Measurements from ENCODE around the gene APAF1. TPM values are rescaled to one million over a fixed set of nuclear protein-coding genes. Genes with fewer than 3 reads are reported as not detected.

The APAF1 gene
- total RNA-seq, 2 donors from 2014 or later: 3.9 to 5.3 TPM

GRCh38 chr12:98699586-98699985, 54.5 kb downstream of the APAF1 start:
- Histone ChIP-seq H3K27me3 (no peaks in the 10 kb centered on the region), H3K9me3 (no peaks in the 10 kb centered on the region), H3K36me3 (no peaks in the 10 kb centered on the region), H3K4me3 (no peak overlapping the region), H3K27ac (no peak overlapping the region), H3K4me1 (peaks cover 0 to 20% of the 10 kb centered on the region in 2 donors)
- no peak for DNase-seq (ENCODE audit: low spot score)
- no peak for TF ChIP-seq CTCF (IDR thresholded peaks at IDR 0.05)

GRCh38 chr12:98701166-98701565, 56.1 kb downstream of the APAF1 start:
- no peaks in the 10 kb centered on the region for H3K27me3 ChIP-seq
- H3K4me1 ChIP-seq: peaks cover 0 to 20% of the 10 kb centered on the region in 2 donors
- H3K4me3 ChIP-seq: no peak overlapping the region
- H3K27ac ChIP-seq: no peak overlapping the region
- no peak for TF ChIP-seq CTCF (IDR thresholded peaks at IDR 0.05)
- DNase-seq (ENCODE audit: low spot score): no peak
- no peaks in the 10 kb centered on the region for H3K9me3 ChIP-seq
- no peaks in the 10 kb centered on the region for H3K36me3 ChIP-seq

- no peak for TF ChIP-seq CTCF (IDR thresholded peaks at IDR 0.05)
- H3K36me3 ChIP-seq: peaks cover 42% of the 10 kb centered on the region
- no peak overlapping the region for H3K4me3 ChIP-seq
- no peaks in the 10 kb centered on the region for H3K27me3 ChIP-seq
- no peaks in the 10 kb centered on the region for H3K4me1 ChIP-seq
- no peaks in the 10 kb centered on the region for H3K9me3 ChIP-seq
- H3K27ac ChIP-seq: no peak overlapping the region
- no peak for DNase-seq (ENCODE audit: low spot score)
Measured at GRCh38 chr12:98709022-98709421, 63.9 kb downstream of the APAF1 start.

- Histone ChIP-seq H3K27me3 (no peaks in the 10 kb centered on the region), H3K9me3 (no peaks in the 10 kb centered on the region), H3K4me3 (no peak overlapping the region), H3K36me3 (peaks cover 19% of the 10 kb centered on the region), H3K4me1 (no peaks in the 10 kb centered on the region), H3K27ac (no peak overlapping the region)
- no peak for TF ChIP-seq CTCF (IDR thresholded peaks at IDR 0.05)
- DNase-seq (ENCODE audit: low spot score): no peak
Measured at GRCh38 chr12:98714426-98714825, 69.3 kb downstream of the APAF1 start.

GRCh38 chr12:98719515-98720504, 74.7 kb downstream of the APAF1 start:
- Histone ChIP-seq H3K4me1 (no peaks in the 10 kb centered on the region), H3K4me3 (no peak overlapping the region), H3K27ac (no peak overlapping the region), H3K36me3 (no peaks in the 10 kb centered on the region), H3K27me3 (no peaks in the 10 kb centered on the region), H3K9me3 (no peaks in the 10 kb centered on the region)
- no peak for DNase-seq (ENCODE audit: low spot score)
- no peak for TF ChIP-seq CTCF (IDR thresholded peaks at IDR 0.05)
